Measurements from ENCODE around the gene GPC3. TPM values are rescaled to one million over a fixed set of nuclear protein-coding genes. Genes with fewer than 3 reads are reported as not detected.

The GPC3 gene
- polyA plus RNA-seq, 1 of the 3 experiments (the other 2 are of a cell fraction), result 1.4 TPM

DNA sequence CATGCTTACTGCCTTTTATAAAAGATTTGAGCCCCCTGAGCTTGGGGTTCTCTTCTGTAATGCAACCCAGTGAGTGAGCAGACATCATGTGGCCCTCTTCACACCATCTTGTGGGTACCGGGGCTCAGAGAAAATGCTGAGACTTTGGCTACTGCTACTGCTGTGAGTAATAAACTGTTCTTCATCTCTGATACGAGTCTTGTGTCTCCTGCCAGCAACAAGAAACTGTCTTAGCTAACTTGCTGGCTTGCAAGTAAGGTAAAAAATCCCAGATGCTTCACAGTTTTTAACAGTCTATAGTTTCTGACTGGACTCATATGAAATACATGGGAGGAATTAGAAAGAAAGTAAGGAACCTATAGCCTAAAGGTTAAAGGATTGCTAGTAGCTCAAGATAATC lies 148.3 kb downstream of the GPC3 start:
- Histone ChIP-seq H3K4me1 (ENCODE audit: control insufficient read depth in 1 of 2, insufficient read depth in 2 of 2, low read depth in 1 of 2, low read length in 1 of 2) (no peaks in the 10 kb centered on the region), H2AFZ (ENCODE audit: low read depth) (no peak overlapping the region), H3K79me2 (ENCODE audit: insufficient read depth) (no peaks in the 10 kb centered on the region), H3K27me3 (ENCODE audit: insufficient read depth) (no peaks in the 10 kb centered on the region; the same call in 1 of the 2 replicates), H3K9me3 (no peaks in the 10 kb centered on the region), H3K4me3 (ENCODE audit: low read depth in 2 of 2, low read length in 1 of 2) (no peak overlapping the region), H4K20me1 (ENCODE audit: insufficient read depth) (no peaks in the 10 kb centered on the region), H3K9ac (no peak overlapping the region), H3K36me3 (replicated peaks in 1 of 2; ENCODE audit: control insufficient read depth in 1 of 2, insufficient read depth in 2 of 2, low read length in 1 of 2) (no peaks in the 10 kb centered on the region), H3K4me2 (no peak overlapping the region), H3F3A (replicated peaks; ENCODE audit: insufficient read depth) (no peaks in the 10 kb centered on the region), H3K9me2 (no peaks in the 10 kb centered on the region), H3K27ac (ENCODE audit: low read depth in 2 of 2, low read length in 1 of 2) (no peak overlapping the region)
- DNase-seq, result no peak
- ChIA-PET POLR2A (no interaction called here), CTCF (interaction anchor here (0.8 to 1.7 kb wide), 3 partner anchors 9 to 47 kb away, joined by 3 to 4 read pairs (median 3); no protein-coding TSS in a partner anchor)
- no peak for TF ChIP-seq SMC3 (IDR thresholded peaks at IDR 0.05; ENCODE audit: low read depth, low read length)
- no peak for TF ChIP-seq RXRA (IDR thresholded peaks at IDR 0.05; ENCODE audit: borderline replicate concordance, low read depth)
- TF ChIP-seq YY1 (IDR thresholded peaks at IDR 0.05; ENCODE audit: low read depth), result no peak
- no peak for TF ChIP-seq RAD21 (IDR thresholded peaks at IDR 0.05; ENCODE audit: low read length)
- no peak for TF ChIP-seq TAF1 (IDR thresholded peaks at IDR 0.05; ENCODE audit: borderline replicate concordance, low read depth, low read length)
- TF ChIP-seq ZBTB33 (IDR thresholded peaks at IDR 0.05; ENCODE audit: borderline replicate concordance, low read depth), result no peak
- no peak for TF ChIP-seq POLR2AphosphoS5 (IDR thresholded peaks at IDR 0.05; ENCODE audit: low read depth, low read length)
- no peak for TF ChIP-seq NRF1 (IDR thresholded peaks at IDR 0.05; ENCODE audit: low read depth, low read length)
- no peak for TF ChIP-seq CTCF (IDR thresholded peaks at IDR 0.05)
- no peak for TF ChIP-seq MEF2A (IDR thresholded peaks at IDR 0.05; ENCODE audit: borderline replicate concordance, low read depth)
- TF ChIP-seq, protein P1, sequence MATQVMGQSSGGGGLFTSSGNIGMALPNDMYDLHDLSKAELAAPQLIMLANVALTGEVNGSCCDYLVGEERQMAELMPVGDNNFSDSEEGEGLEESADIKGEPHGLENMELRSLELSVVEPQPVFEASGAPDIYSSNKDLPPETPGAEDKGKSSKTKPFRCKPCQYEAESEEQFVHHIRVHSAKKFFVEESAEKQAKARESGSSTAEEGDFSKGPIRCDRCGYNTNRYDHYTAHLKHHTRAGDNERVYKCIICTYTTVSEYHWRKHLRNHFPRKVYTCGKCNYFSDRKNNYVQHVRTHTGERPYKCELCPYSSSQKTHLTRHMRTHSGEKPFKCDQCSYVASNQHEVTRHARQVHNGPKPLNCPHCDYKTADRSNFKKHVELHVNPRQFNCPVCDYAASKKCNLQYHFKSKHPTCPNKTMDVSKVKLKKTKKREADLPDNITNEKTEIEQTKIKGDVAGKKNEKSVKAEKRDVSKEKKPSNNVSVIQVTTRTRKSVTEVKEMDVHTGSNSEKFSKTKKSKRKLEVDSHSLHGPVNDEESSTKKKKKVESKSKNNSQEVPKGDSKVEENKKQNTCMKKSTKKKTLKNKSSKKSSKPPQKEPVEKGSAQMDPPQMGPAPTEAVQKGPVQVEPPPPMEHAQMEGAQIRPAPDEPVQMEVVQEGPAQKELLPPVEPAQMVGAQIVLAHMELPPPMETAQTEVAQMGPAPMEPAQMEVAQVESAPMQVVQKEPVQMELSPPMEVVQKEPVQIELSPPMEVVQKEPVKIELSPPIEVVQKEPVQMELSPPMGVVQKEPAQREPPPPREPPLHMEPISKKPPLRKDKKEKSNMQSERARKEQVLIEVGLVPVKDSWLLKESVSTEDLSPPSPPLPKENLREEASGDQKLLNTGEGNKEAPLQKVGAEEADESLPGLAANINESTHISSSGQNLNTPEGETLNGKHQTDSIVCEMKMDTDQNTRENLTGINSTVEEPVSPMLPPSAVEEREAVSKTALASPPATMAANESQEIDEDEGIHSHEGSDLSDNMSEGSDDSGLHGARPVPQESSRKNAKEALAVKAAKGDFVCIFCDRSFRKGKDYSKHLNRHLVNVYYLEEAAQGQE (IDR thresholded peaks at IDR 0.05; ENCODE audit: low read depth, low read length), result no peak
- no peak for TF ChIP-seq GATA2 (CRISPR knock-in tag; IDR thresholded peaks at IDR 0.05)
- no peak for TF ChIP-seq FOXM1 (IDR thresholded peaks at IDR 0.05; ENCODE audit: low read depth)
- TF ChIP-seq, protein P2, sequence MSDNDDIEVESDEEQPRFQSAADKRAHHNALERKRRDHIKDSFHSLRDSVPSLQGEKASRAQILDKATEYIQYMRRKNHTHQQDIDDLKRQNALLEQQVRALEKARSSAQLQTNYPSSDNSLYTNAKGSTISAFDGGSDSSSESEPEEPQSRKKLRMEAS (IDR thresholded peaks at IDR 0.05; ENCODE audit: low read depth), result no peak
- no peak for TF ChIP-seq EP300 (IDR thresholded peaks at IDR 0.05; ENCODE audit: borderline replicate concordance in 1 of 2, low read depth in 1 of 2, low read length in 1 of 2)
- no peak for TF ChIP-seq JUND (IDR thresholded peaks at IDR 0.05)
- no peak for TF ChIP-seq USF1 (IDR thresholded peaks at IDR 0.05; ENCODE audit: borderline replicate concordance, low read depth)
- 21% methylated on average over 2 of the region's 2 CpGs for WGBS (ENCODE audit: low lambda C conversion rate)

All from SK-N-SH (cell line).